AG09319 (cell line): ENCODE measurements around the gene CDH19.

Source experiments
- DNase-seq: peaks from one replicate; pipeline ENCODE4 v3.0.0-alpha.2; 2010; ENCODE audit warnings: low read depth; ENCODE audit errors: extremely low read depth
- TF ChIP-seq, protein P1 (sequence below): IDR thresholded peaks from 2 replicates; pipeline ENCODE4 v1.5.1; 2011; ENCODE audit warnings: low read depth, mild to moderate bottlenecking, inconsistent platforms, low read length, moderate library complexity

Gene CDH19

DNA sequence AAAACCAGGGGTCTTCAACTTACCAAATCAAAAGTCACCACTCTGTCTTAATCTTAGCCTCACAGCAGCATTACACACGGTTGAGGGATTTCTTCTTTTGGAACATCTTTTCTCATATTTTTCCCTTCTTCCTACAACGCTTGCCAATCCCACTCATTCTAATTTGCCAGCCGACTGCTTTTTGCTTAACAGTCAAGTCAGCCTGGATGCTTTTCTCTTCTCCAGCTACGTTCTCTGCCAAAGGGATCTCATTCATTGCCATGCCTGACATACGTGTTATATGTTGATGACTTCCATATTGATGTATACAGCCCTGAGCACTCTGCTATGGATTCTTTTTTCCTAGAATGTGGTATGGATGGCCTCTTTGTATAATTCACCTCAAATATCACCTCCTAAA, 37.3 kb downstream of the CDH19 start:
- DNase-seq: no peak
- TF ChIP-seq, protein P1, sequence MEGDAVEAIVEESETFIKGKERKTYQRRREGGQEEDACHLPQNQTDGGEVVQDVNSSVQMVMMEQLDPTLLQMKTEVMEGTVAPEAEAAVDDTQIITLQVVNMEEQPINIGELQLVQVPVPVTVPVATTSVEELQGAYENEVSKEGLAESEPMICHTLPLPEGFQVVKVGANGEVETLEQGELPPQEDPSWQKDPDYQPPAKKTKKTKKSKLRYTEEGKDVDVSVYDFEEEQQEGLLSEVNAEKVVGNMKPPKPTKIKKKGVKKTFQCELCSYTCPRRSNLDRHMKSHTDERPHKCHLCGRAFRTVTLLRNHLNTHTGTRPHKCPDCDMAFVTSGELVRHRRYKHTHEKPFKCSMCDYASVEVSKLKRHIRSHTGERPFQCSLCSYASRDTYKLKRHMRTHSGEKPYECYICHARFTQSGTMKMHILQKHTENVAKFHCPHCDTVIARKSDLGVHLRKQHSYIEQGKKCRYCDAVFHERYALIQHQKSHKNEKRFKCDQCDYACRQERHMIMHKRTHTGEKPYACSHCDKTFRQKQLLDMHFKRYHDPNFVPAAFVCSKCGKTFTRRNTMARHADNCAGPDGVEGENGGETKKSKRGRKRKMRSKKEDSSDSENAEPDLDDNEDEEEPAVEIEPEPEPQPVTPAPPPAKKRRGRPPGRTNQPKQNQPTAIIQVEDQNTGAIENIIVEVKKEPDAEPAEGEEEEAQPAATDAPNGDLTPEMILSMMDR: no peak

DNA sequence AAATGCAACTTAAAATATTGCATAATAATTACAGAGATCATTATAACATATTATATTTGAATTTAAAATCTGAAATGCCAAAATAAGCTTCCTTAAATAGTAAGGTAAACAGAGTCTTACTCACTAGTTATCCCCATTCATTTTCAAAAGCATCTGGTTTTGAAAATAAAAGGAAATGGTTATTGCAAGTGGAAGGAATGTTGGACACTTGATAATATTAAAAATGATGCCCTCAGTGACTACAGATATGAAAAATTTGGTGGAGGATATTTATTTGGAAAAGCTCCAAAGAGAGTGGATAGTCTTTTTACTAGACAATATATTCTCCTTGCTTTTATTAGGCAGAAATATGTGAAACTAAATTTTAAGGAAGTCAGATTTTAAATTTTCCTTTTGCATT, 39.7 kb downstream of the CDH19 start:
- TF ChIP-seq, protein P1: no peak
- no peak for DNase-seq

DNA sequence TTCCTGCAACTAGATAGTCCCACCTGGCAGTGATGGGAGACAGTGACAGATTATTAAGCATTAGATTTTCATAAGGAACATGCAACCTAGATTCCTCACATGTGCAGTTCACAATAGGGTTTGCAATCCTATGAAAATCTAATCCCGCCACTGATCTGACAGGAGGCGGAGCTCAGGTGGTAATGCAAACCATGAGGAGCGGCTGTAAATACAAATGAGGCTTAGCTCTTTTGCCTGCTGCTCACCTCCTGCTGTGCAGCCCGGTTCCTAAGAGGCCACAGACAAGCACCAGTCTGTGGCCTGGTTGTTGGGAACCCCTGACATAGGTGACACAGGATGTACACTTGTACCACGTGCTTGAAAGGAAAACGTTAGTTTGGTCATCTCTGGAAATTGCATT, 41.6 kb downstream of the CDH19 start:
- TF ChIP-seq, protein P1: no peak
- DNase-seq: no peak

DNA sequence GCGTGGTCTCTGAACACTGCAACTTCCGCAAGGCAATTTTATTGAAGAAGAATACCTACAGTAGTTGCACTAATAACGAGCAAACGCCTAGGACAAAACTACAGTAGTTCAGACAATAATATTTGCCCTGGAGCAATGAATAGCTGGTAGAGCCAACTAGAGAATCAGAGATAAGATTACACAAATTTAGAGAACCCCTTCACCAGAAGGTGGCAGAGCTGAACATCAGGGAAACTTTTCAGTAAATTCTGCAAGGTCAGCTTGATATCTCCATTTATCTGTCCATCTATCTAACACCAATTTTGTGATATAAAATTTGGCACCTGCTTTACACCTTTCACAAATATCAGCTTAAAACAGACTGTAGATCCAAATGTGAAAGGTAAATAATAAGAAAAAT, 43.8 kb downstream of the CDH19 start:
- TF ChIP-seq, protein P1: no peak; the same call in none of the 2 replicates
- no peak for DNase-seq

DNA sequence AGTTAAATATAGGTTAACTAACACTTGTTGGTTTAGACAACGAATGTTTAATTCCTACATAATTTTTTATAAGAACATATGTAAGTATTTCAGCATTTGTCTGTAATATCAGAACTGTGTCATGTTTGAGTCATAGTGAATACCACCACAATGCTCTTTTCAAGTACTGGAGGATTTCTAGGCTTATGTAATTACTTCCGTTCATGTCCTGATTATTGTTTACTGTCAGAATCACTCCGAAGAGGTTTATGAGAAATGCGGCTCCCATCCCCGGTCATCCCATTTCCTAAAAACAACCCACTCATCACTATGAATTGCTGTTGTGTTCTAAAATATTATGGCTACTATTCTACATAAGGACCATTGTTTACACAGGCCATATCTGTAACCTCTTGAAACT, 45.1 kb downstream of the CDH19 start:
- TF ChIP-seq, protein P1: no peak
- DNase-seq: no peak

DNA sequence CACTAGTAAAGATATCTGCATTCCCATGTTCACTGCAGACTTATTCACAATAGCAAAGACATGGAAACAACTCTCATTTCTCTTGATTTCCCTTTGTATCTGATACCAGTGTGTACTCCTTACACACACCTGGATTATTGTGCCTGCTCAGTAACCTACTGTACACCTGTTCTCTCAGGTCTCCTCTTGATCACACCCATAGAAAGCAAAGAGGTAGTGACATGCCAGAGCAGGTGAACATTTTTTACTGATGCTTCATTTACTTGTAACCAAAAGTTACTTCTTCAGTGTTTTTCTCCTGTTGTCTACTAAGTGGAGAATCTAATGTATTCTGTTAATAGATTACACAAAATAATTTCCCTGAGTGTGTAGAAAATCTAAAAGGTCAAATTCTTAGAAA, 46.8 kb downstream of the CDH19 start:
- TF ChIP-seq, protein P1: no peak
- no peak for DNase-seq

DNA sequence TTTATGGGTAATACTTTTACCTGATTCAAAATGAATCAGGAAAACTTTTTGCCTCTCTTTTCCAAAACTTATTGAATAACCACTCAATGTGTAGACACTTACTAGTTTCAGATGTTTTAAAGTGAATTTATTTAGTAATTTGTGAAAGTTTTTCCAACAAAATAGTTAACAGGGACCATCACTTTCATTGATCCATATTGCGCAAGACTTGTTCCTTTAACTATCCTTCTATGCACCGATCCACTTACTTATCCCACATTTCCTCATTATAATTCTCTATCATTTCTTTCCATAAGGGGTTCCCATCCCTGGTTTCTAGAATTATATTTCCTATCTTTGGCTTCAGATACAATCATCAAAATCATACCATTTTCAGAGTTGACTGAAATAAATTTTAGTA, 48.3 kb downstream of the CDH19 start:
- TF ChIP-seq, protein P1: no peak
- no peak for DNase-seq
